Measurements from ENCODE around the gene CD151.

Gene CD151

DNA sequence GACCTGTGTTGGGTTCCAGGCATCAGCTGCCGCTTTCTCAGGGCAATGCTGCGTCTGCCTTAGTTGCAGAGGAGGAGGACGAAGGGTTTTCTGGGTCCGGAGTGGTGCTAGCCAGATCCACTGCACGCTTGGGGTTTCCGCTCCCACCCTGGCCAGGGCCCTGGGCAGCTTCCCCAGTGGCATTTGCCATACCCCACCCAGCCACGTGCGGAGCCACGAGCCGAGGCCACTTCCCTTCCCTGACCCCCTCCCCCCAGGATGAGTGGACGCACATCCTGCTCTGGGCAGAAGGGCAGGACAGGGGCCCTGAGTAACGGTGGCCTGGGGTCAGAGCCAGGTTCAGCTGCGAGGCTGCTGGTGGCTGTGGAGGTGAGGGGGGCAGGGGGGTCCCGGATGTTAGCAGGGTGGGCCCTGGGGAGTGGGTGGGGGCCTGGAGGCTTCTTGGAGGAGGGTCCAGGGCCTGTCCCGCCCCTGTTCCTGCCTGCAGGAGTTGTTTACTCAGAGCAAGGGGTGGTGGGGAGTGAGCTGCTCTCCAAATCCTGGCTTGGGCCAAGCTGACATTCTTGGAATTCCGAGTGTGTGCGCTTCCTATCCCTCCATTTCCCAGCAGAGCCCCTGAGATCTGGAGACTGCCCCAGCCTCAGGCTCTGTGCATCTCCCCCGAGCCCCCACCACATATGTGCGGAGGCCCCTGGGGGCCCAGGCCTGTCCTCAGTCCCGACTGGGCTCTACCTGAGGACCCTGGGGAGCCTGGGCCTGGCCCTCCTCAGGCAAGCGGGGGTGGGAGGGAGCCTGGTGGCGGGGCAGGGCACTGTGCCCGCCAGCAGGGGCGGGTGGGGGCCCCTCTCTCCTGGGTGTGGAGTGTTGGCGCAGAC lies 11.3 kb downstream of the CD151 start:
- DNase-seq, result peak; percentile 92

- peak; percentile 96 for DNase-seq
These were observed 12.2 kb downstream of the CD151 start for GRCh38 chr11:844693-845644.

GRCh38 chr11:845872-846495 lies 13.2 kb downstream of the CD151 start:
- peak; percentile 73 for DNase-seq

GRCh38 chr11:846496-847098 lies 13.8 kb downstream of the CD151 start:
- no peak for DNase-seq

- no peak for DNase-seq
These were observed 15.1 kb downstream of the CD151 start for GRCh38 chr11:847876-848275.

DNA sequence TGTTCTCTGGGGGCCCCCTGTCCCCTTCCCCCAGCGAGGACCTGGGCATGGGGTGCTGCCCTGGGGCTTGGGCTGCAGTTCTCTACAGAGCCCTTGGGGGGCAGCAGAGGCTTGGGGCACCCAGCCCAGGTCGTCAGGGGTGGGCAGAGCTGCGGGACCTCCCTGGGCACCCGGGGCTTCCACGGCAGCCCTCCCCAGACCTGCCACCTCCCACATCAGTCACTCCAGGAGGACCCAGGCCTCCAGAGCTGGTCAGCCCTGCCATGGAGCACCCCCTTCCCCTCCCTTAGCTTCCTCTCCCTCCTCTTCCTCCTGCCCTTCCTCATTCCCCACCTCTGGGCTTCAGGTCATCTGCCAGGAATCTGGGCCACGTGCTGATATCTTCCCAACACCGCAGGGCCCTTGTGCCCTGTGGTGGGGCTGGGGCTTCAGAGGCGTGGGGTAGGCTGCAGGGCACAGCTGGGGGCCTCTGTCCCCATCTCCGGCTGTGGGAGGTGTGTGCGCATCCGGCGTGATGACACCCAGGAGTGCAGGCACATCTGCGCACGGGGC lies 15.7 kb downstream of the CD151 start:
- DNase-seq, result no peak

DNA sequence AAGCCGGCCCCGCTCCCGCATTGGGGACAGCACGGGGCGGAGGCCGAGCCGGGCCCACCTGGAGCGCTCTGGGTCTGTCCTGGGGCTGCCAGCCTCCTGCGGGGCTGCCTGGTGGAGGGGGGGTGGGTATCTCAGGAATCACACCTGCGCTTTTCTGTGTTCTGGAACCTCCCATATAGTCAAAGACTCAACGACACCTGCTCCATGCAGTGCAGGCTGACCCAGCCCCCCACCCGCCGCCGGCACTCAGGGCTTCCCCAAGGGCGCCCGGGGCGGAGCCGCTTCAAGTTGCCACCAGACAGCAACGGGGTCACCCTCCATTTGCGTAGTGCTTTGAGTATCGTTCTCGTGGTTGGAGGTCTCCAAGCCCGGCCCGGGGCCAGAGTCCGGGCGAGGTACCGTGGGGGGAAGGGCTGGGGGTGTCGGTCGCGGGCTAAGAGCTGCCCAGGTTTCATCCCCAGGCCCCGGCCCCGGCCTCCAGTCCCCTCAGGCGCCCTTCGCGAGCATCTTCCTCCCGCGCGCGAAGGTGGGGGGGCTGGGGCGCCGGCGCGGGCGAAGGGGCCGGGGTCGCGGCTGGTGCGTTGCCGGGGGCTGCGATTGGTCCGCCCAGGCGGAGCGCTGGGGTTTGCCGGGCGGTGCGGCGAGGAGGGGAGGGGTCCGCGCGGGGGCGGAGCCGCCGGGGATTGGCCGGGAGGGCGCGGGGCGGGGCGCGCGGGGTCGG lies 16.5 kb downstream of the CD151 start:
- peak; percentile 82 for DNase-seq

DNA sequence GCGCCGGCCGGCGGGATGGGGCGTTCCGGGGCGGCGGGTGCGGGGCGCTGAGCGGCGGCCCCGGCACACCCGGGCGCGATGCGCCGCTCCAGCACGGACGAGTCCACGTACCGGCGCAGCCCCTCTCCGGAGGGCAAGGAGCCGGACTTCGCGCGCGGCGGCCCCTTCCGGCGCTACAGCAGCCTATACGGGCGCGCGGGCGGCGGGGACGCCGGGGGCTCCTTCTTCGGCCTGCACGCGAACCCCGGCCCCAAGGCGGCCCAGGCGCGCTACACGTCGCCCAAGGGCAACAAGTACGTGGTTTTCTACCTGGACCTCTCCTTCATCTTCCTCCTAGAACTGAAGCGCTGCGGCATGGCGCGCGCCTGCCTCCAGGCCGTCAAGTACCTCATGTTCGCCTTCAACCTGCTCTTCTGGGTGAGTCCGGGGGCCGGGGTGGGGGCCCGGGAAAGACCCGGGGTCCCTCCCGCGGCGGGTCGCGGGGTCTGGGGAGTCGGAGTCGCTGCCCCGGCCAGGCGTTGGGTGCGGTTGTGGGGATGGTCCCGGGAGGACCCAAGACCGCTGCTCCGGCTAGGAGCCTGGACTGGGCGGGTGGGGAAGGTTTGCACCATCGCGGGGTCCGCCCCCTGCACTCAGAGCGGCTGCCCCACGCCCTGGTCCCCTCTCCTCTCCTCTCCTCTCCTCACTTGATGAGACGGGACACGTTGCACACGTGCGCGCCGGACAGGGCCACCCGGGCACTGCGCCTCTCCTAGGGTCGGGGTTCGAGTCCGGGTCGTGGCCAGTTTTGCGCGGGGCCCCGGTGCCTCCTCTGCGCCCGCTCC lies 17.4 kb downstream of the CD151 start:
- DNase-seq, result no peak

GRCh38 chr11:850775-851763 lies 18.3 kb downstream of the CD151 start:
- no peak for DNase-seq

- no peak for DNase-seq
These were observed 20.0 kb downstream of the CD151 start for GRCh38 chr11:852762-853161.

GRCh38 chr11:853682-854448 lies 21.1 kb downstream of the CD151 start:
- DNase-seq, result no peak

DNA sequence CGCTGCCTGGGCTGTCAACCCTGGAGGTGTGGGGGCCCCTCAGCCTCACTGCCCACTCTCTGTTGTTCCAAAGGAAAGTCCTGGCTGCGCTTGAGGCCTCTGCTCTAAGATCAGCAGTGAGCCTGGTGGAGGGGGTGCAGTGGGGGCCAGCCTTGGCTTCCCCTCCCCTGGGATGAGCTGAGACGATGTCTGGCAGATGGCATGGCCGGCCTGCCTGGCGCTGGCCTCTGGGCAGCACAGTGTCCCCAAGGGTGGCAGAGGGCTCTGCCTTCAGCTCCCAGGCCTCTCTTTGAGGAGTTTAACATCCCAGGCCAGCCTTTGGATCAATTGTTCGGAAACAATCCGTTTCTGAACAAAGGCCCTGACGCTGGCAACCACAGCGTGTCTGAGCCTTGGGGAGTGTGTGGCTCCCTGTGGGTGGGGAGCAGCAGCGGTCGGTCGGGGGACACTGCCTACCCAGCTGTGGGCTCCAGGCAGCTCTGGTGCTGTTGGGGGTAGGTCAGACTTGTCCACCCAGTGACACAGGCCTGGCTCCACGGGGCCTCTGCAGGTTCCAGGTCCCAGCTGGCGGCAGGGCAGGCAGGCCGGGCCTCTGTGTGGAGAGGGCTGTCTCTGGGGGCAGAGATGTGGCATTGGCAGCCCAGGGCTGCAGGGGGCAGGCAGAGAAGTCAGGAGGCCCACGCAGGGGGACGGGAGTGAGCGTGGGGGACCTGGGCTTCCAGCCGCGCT lies 22.0 kb downstream of the CD151 start:
- DNase-seq, result no peak

GRCh38 chr11:855330-855674 lies 22.6 kb downstream of the CD151 start:
- DNase-seq, result no peak

GRCh38 chr11:855796-856195 lies 23.0 kb downstream of the CD151 start:
- no peak for DNase-seq

- DNase-seq, result no peak
These were observed 23.6 kb downstream of the CD151 start for GRCh38 chr11:856397-856796.

- DNase-seq, result no peak
These were observed 25.5 kb downstream of the CD151 start for GRCh38 chr11:858053-858761.

GRCh38 chr11:858762-859339 lies 26.1 kb downstream of the CD151 start:
- no peak for DNase-seq

Measured in right hindlimb (tissue), 1 donor.